BE2C (cell line): ENCODE results near the gene GPR161.
A peak's percentile ranks its signal among the peaks of the same experiment; 100 is the strongest.

Experiments
- DNase-seq: peaks from one replicate; pipeline ENCODE4 v3.0.0-alpha.2; 2020
- H3K27me3 ChIP-seq: fragments of 250-450 bp; sonication (Bioruptor Pico); 2 replicates; pipeline ENCODE4 v1.5.1; 2020; ENCODE audit warnings: mild to moderate bottlenecking
- H3K36me3 ChIP-seq: fragments of 250-450 bp; sonication (Bioruptor Pico); 2 replicates; pipeline ENCODE4 v1.5.1; 2020; ENCODE audit warnings: mild to moderate bottlenecking
- H3K4me1 ChIP-seq: fragments of 250-450 bp; sonication (Bioruptor Pico); 2 replicates; pipeline ENCODE4 v1.5.1; 2020
- H3K4me3 ChIP-seq: 2 replicates; pipeline ENCODE4 v1.5.1; 2011; ENCODE audit warnings: low read depth, low read length
- H3K9me3 ChIP-seq: fragments of 250-450 bp; sonication (Bioruptor Pico); 2 replicates; pipeline ENCODE4 v1.5.1; 2020
- TF ChIP-seq, protein P1 (sequence below): IDR thresholded peaks from 2 replicates; pipeline ENCODE4 v1.5.1; 2012; ENCODE audit warnings: mild to moderate bottlenecking, low read depth, low read length

The GPR161 gene

DNA sequence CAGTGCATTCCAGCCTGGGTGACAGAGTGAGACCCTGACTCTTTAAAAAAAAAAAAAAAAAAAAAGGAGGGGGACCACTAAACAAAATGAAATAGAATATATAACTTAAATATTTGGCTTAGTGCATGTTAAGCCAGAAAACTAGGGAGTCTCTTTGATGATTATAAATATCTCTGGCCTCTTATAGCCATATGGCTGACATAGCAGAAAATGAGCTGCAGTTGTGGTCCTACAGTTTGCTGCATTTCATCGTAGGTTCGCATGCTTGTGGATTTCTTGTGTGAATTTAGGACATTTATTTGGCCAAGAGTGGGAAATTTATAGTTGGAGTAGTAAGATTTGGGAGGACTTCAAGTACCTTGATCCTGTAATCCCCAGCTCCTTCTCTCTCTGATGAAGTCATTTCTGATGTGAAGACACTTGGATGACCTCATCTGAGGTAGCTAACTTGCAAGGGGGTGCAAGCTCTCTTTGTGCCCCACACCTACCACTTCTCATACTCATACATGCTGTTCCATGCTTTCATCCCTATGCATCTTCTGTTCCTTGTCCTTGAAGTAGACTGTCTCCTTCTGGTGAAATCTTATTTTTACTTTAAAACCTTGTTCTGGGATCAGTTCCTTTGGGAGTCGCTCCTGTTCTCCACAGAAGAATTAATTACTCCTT, 35.7 kb upstream of the GPR161 start:
- H3K27me3 ChIP-seq, result no peaks in the 10 kb centered on the region
- DNase-seq, result no peak

DNA sequence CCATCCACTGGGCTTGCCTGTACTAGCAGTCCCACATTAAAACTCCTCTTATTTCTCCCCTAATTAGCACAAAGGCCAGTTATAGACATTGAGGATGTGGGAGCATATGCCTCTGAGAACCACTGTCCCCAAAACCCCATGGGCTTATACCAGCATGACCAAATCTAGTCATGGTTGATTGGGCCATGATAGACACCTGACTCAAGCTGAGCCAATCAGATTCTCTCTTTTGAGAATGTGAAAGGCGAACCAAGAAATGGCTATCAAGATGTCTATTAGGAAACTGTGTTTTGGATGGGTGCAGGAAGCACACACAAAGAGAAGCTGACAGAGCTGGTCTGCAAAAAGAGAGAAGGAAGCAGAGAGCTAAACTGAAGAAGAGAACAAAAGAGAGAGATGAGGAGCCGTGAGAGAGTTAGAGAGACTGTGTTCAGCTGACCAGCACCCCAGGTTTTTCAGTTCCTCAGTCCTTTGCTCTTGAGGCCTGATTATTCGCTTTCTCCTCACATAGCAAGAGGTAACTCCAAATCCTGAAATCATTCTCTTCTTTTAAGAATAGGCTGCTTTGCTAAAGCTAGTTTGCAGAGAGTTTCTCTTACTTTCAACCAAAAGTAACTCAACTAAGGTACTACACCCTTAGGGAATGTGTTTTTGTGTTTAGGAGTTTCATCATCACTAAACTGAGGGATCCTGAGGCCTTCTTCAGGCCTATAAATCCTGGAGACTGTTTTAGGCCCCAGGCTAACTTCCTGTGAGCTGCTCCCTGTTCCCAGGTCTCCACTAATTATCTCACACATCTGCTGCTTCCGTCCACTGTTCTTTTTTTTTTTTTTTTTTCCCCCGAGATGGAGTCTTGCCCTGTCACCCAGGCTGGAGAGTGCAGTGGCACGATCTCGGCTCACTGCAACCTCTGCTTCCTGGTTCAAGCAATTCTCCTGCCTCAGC, 34.1 kb upstream of the GPR161 start:
- no peak for DNase-seq
- Histone ChIP-seq H3K27me3 (no peaks in the 10 kb centered on the region), H3K4me1 (no peaks in the 10 kb centered on the region), H3K9me3 (no peaks in the 10 kb centered on the region), H3K4me3 (no peak overlapping the region), H3K36me3 (no peaks in the 10 kb centered on the region)
- TF ChIP-seq, protein P1, sequence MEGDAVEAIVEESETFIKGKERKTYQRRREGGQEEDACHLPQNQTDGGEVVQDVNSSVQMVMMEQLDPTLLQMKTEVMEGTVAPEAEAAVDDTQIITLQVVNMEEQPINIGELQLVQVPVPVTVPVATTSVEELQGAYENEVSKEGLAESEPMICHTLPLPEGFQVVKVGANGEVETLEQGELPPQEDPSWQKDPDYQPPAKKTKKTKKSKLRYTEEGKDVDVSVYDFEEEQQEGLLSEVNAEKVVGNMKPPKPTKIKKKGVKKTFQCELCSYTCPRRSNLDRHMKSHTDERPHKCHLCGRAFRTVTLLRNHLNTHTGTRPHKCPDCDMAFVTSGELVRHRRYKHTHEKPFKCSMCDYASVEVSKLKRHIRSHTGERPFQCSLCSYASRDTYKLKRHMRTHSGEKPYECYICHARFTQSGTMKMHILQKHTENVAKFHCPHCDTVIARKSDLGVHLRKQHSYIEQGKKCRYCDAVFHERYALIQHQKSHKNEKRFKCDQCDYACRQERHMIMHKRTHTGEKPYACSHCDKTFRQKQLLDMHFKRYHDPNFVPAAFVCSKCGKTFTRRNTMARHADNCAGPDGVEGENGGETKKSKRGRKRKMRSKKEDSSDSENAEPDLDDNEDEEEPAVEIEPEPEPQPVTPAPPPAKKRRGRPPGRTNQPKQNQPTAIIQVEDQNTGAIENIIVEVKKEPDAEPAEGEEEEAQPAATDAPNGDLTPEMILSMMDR, result no peak

More for the DNA sequence above, 35.7 kb upstream of the GPR161 start:
- TF ChIP-seq, protein P1, result no peak
- no peak overlapping the region for H3K4me3 ChIP-seq
- no peaks in the 10 kb centered on the region for H3K4me1 ChIP-seq
- H3K36me3 ChIP-seq, result no peaks in the 10 kb centered on the region
- H3K9me3 ChIP-seq, result no peaks in the 10 kb centered on the region

DNA sequence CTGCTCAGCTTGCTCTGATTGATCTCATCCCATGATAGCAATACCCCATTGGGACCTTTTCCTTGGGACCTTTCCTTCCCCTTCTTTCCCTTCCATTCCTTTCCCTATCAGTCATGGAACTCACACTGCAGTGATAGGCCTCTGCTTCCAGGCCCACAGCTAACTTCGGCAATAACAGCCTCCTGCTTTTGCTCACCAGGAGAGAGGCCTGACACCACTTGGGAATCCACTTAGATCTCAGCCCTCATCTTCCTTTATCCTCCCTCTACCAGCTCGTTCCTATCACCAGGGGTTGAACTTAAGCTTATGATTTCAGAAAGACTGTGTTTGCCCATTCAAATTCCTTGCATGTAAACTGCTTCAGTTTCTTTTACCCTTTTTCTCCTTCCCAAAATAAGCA, 31.1 kb upstream of the GPR161 start:
- no peak overlapping the region for H3K4me3 ChIP-seq
- DNase-seq, result no peak
- H3K36me3 ChIP-seq, result no peaks in the 10 kb centered on the region
- TF ChIP-seq, protein P1, result no peak
- H3K4me1 ChIP-seq, result no peaks in the 10 kb centered on the region
- no peaks in the 10 kb centered on the region for H3K27me3 ChIP-seq
- H3K9me3 ChIP-seq, result no peaks in the 10 kb centered on the region

DNA sequence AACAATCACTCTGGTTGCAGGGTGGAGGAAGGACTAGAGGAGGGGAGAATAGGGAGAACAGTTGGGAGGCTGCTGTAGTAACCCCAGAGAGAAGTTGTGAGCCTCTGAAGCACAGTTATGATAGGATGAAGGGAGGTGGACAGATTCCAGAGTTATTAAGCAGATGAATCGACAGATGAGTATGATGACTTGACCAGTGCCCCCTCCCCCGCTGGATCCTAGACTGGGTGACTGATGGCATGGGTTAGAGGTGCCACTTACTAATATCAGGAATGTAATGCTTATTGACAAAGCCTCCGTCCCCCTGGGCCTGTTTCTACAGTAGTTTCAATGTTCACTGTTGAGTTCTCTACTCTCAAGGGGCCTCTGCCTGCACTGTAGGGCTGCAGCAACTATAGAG, 28.0 kb upstream of the GPR161 start:
- Histone ChIP-seq H3K4me1 (no peaks in the 10 kb centered on the region), H3K36me3 (no peaks in the 10 kb centered on the region), H3K9me3 (no peaks in the 10 kb centered on the region), H3K27me3 (no peaks in the 10 kb centered on the region), H3K4me3 (no peak overlapping the region)
- TF ChIP-seq, protein P1, result no peak
- no peak for DNase-seq

DNA sequence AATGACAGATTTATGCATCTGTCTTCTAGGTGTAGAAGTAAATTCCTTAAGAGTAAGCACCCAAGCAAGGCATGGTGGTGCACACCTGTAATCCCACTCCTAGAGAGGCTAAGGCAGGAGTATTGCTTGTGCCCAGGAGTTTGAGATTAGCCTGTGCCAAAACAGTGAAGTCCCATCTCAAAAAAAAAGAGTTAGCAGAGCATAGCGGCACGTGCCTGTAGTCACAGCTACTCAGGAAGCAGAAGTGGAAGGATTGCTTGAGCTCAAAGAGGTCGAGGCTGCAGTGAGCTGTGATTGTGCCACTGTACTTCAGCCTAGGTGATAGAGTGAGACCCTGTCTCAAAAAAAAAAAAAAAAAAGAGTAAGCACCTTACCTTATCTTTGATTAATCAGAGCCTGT, 26.9 kb upstream of the GPR161 start:
- H3K4me1 ChIP-seq, result no peaks in the 10 kb centered on the region
- no peaks in the 10 kb centered on the region for H3K36me3 ChIP-seq
- H3K9me3 ChIP-seq, result no peaks in the 10 kb centered on the region
- no peaks in the 10 kb centered on the region for H3K27me3 ChIP-seq
- H3K4me3 ChIP-seq, result no peak overlapping the region
- DNase-seq, result no peak
- TF ChIP-seq, protein P1, result no peak

DNA sequence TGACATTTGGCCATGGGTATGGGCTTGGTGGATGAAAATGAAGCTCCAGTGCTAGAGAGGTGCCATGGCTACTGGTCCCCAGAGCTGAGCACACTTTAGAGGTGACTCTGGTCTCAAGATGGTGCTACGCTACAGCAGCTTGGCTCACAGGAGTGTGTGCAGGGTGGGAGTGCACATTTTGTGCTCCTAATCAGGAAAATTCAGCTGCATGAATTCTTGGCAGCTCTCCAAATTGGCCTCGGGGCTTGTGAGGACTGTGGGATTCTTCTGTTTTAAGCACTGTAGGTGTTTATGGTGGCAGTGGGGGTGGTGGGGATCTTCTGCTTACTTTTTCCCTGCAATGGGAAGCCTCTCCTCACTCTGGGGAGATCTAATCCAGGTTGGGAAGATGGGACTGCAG, 24.7 kb upstream of the GPR161 start:
- peak; percentile 82 for DNase-seq
- H3K27me3 ChIP-seq, result no peaks in the 10 kb centered on the region
- H3K36me3 ChIP-seq, result no peaks in the 10 kb centered on the region
- H3K9me3 ChIP-seq, result no peaks in the 10 kb centered on the region
- H3K4me1 ChIP-seq, result no peaks in the 10 kb centered on the region
- H3K4me3 ChIP-seq, result no peak overlapping the region
- TF ChIP-seq, protein P1, result peak; percentile 9; the same call in 1 of the 2 replicates
